IMR-90 (cell line): ENCODE measurements around the gene MFGE8. TPM values are rescaled to one million over a fixed set of nuclear protein-coding genes. Genes with fewer than 3 reads are reported as not detected.

Experiments used
- ATAC-seq: fragments of 200-7000 bp; cut with Tn5 transposase; 2 replicates; pipeline ENCODE4 v1.9.1; 2020; ENCODE audit warnings: low read depth, mild to moderate bottlenecking, moderate library complexity
- BruUV-seq: library from RNA; stranded (reverse); fragments of 400-500 nt; replicated peaks from 2 replicates; lab custom pipeline; 2021; lab: Mats Ljungman, UMichigan
- CTCF ChIA-PET: fragments of 300-600 bp; formaldehyde crosslinking; extraction: SDS; loops from one replicate; lab custom pipeline; 2021; ENCODE audit warnings: antibody characterized with exemption; lab: Yijun Ruan, JAX
- POLR2A ChIA-PET: fragments of 300-600 bp; sonication (Branson Sonifier 250); formaldehyde crosslinking; loops from one replicate; lab custom pipeline; 2022; ENCODE audit warnings: antibody characterized with exemption; ENCODE audit not compliant: unreplicated experiment; lab: Charles Lee
- DNase-seq: peaks from one replicate; pipeline ENCODE4 v3.0.0; 2013
- H2AFZ ChIP-seq: replicated peaks from 2 replicates; pipeline ENCODE3; 2013; ENCODE audit warnings: low read length, mild to moderate bottlenecking; ENCODE audit not compliant: poor library complexity
- H2AK5ac ChIP-seq: 2 replicates; pipeline ENCODE4 v1.6.1; 2013; ENCODE audit warnings: low read depth, low read length, inconsistent platforms
- H2AK9ac ChIP-seq: replicated peaks from 2 replicates; pipeline ENCODE3; 2013; ENCODE audit warnings: mild to moderate bottlenecking, low read depth, low read length, moderate library complexity; ENCODE audit not compliant: poor library complexity
- H2BK120ac ChIP-seq: 2 replicates; pipeline ENCODE4 v1.6.1; 2013; ENCODE audit warnings: low read depth, low read length, inconsistent platforms
- H2BK15ac ChIP-seq: 3 replicates; pipeline ENCODE4 v1.6.1; 2013; ENCODE audit warnings: low read depth, low read length, inconsistent platforms
- H2BK20ac ChIP-seq: 2 replicates; pipeline ENCODE4 v1.6.1; 2013; ENCODE audit warnings: low read depth, mild to moderate bottlenecking, inconsistent platforms, low read length, moderate library complexity
- H2BK5ac ChIP-seq: 2 replicates; pipeline ENCODE4 v1.6.1; 2013; ENCODE audit warnings: mild to moderate bottlenecking, low read depth, low read length, inconsistent platforms; ENCODE audit not compliant: poor library complexity, severe bottlenecking
- H3K14ac ChIP-seq: replicated peaks from 2 replicates; pipeline ENCODE4 v1.6.1; 2013; ENCODE audit warnings: low read depth, low read length, inconsistent platforms
- H3K18ac ChIP-seq: 2 replicates; pipeline ENCODE4 v1.6.1; 2013; ENCODE audit warnings: low read depth, low read length, control low read depth
- H3K23ac ChIP-seq: 2 replicates; pipeline ENCODE4 v1.6.1; 2013; ENCODE audit warnings: low read depth, low read length, inconsistent platforms
- H3K27ac ChIP-seq: 2 replicates; pipeline ENCODE4 v1.5.1; 2013; ENCODE audit warnings: mild to moderate bottlenecking, control low read depth, low read length; ENCODE audit not compliant: insufficient read depth
- H3K27me3 ChIP-seq: 2 replicates; pipeline ENCODE4 v1.6.1; 2013; ENCODE audit warnings: low read length; ENCODE audit not compliant: control insufficient read depth, insufficient read depth
- H3K36me3 ChIP-seq: 2 replicates; pipeline ENCODE4 v1.6.1; 2013; ENCODE audit warnings: low read length, mixed read lengths; ENCODE audit not compliant: control insufficient read depth, insufficient read depth
- H3K4ac ChIP-seq: 2 replicates; pipeline ENCODE4 v1.6.1; 2013; ENCODE audit warnings: low read depth, low read length, inconsistent platforms
- H3K4me1 ChIP-seq: 2 replicates; pipeline ENCODE4 v1.6.1; 2013; ENCODE audit warnings: low read length, mixed read lengths; ENCODE audit not compliant: control insufficient read depth, insufficient read depth
- H3K4me2 ChIP-seq: 2 replicates; pipeline ENCODE4 v1.6.1; 2013; ENCODE audit warnings: low read depth, mild to moderate bottlenecking, control low read depth, low read length, moderate library complexity
- H3K4me3 ChIP-seq: 2 replicates; pipeline ENCODE4 v1.5.1; 2013; ENCODE audit warnings: low read depth, mild to moderate bottlenecking, control low read depth, low read length, moderate library complexity; ENCODE audit not compliant: insufficient read depth
- H3K56ac ChIP-seq: 2 replicates; pipeline ENCODE4 v1.6.1; 2013; ENCODE audit warnings: low read length, inconsistent platforms; ENCODE audit not compliant: insufficient read depth; ENCODE audit errors: extremely low read depth
- H3K79me1 ChIP-seq, 2 experiments: 2 replicates each; pipeline ENCODE4 v1.6.1; 2013; ENCODE audit warnings: low read length in 2 of 2, inconsistent platforms in 1 of 2, low read depth in 1 of 2
- H3K9ac ChIP-seq: 2 replicates; pipeline ENCODE4 v1.6.1; 2013; ENCODE audit warnings: low read depth, low read length, control low read depth
- H3K9me1 ChIP-seq: 2 replicates; pipeline ENCODE4 v1.6.1; 2013; ENCODE audit warnings: low read length, inconsistent platforms; ENCODE audit not compliant: insufficient read depth
- H3K9me3 ChIP-seq: 2 replicates; pipeline ENCODE4 v1.6.1; 2013; ENCODE audit warnings: low read length; ENCODE audit not compliant: control insufficient read depth, insufficient read depth
- H4K20me1 ChIP-seq: 2 replicates; pipeline ENCODE4 v1.6.1; 2013; ENCODE audit warnings: low read length, inconsistent platforms; ENCODE audit not compliant: insufficient read depth
- H4K5ac ChIP-seq: 2 replicates; pipeline ENCODE4 v1.6.1; 2013; ENCODE audit warnings: mild to moderate bottlenecking, low read depth, low read length, control low read depth
- H4K8ac ChIP-seq, 2 experiments: 2 replicates each; pipeline ENCODE4 v1.6.1; 2013; ENCODE audit warnings: low read depth in 2 of 2, low read length in 2 of 2, control low read depth in 1 of 2, inconsistent platforms in 1 of 2
- H4K91ac ChIP-seq: 2 replicates; pipeline ENCODE4 v1.6.1; 2013; ENCODE audit warnings: low read depth, low read length, inconsistent platforms; ENCODE audit not compliant: insufficient read depth
- BHLHE40 ChIP-seq: fragments of 150-350 bp; IDR thresholded peaks from 2 replicates; pipeline ENCODE4 v1.6.1; 2016; ENCODE audit warnings: mild to moderate bottlenecking, low read depth, low read length
- CEBPB ChIP-seq: IDR thresholded peaks from 2 replicates; pipeline ENCODE4 v1.6.1; 2012; ENCODE audit warnings: low read depth, low read length, improper control_type of control experiment
- FOS ChIP-seq: fragments of 150-350 bp; IDR thresholded peaks from 2 replicates; pipeline ENCODE4 v1.6.1; 2016; ENCODE audit warnings: low read depth, low read length
- MAFK ChIP-seq: IDR thresholded peaks from 2 replicates; pipeline ENCODE4 v1.6.1; 2012; ENCODE audit warnings: low read depth, low read length, improper control_type of control experiment
- MAZ ChIP-seq: IDR thresholded peaks from 2 replicates; pipeline ENCODE4 v1.6.1; 2012; ENCODE audit warnings: low read depth, mild to moderate bottlenecking, low read length, improper control_type of control experiment, moderate library complexity, borderline replicate concordance
- MXI1 ChIP-seq: IDR thresholded peaks from 2 replicates; pipeline ENCODE4 v1.6.1; 2012; ENCODE audit warnings: low read depth, mild to moderate bottlenecking, low read length, moderate library complexity, borderline replicate concordance
- NFE2L2 ChIP-seq: fragments of 150-350 bp; IDR thresholded peaks from 2 replicates; pipeline ENCODE4 v1.6.1; 2016; ENCODE audit warnings: low read depth, mild to moderate bottlenecking, low read length
- POLR2A ChIP-seq: IDR thresholded peaks from 2 replicates; pipeline ENCODE4 v1.6.1; 2012; ENCODE audit warnings: mild to moderate bottlenecking, low read depth, low read length
- RAD21 ChIP-seq: IDR thresholded peaks from 2 replicates; pipeline ENCODE4 v1.6.1; 2012; ENCODE audit warnings: low read length, improper control_type of control experiment
- RCOR1 ChIP-seq: IDR thresholded peaks from 2 replicates; pipeline ENCODE4 v1.6.1; 2012; ENCODE audit warnings: mild to moderate bottlenecking, low read length, improper control_type of control experiment; ENCODE audit not compliant: insufficient replicate concordance
- SMC3 ChIP-seq: fragments of 150-350 bp; IDR thresholded peaks from 2 replicates; pipeline ENCODE4 v1.6.1; 2016; ENCODE audit warnings: low read depth, mild to moderate bottlenecking, antibody characterized with exemption, low read length, moderate library complexity
- WGBS, 2 experiments: methylation state at CpG; one replicate each; pipeline versions ENCODE4 v1.1.5 to v1.1.7; 2013; ENCODE audit warnings: missing lambda C conversion rate in 2 of 2; ENCODE audit not compliant: insufficient read length in 1 of 2; ENCODE audit errors: extremely low coverage in 2 of 2; 5-methylcytosine and 5-hydroxymethylcytosine counted together
- dilution Hi-C: fragments of 300-500 bp; cut with HindIII; formaldehyde crosslinking; loops from one replicate; pipeline ENCODE4 v1.14.3; 2018; ENCODE audit warnings: low sequenced_read_pairs; ENCODE audit not compliant: unreplicated experiment
- in situ Hi-C: fragments of 300-500 bp; cut with MboI; formaldehyde crosslinking; loops from 3 replicates; pipeline ENCODE4 v1.14.3; 2019; ENCODE audit warnings: low sequenced_read_pairs, inconsistent platforms, mixed read lengths
- intact Hi-C: fragments of 100-400 bp; cut with micrococcal nuclease; formaldehyde crosslinking; loops from 2 replicates; pipeline ENCODE4 v1.10.0; 2022
- polyA plus RNA-seq, 3 experiments: library from polyadenylated mRNA; depleted of rRNA; stranded (reverse); fragments of >200 nt; gene quantifications; 2 replicates each; pipeline ENCODE4 v1.2.3, GENCODE V29; 2012; ENCODE audit warnings: low replicate concordance in 1 of 3
- total RNA-seq: library from RNA; depleted of rRNA; stranded (reverse); fragments of >200 nt; gene quantifications from 2 replicates; pipeline ENCODE4 v1.2.3, GENCODE V29; 2012
- TF ChIP-seq, protein P1 (sequence below): conservative IDR thresholded peaks from 2 replicates; pipeline ENCODE4 v1.5.1; 2012; ENCODE audit warnings: mild to moderate bottlenecking, low read depth, low read length, improper control_type of control experiment
- TF ChIP-seq, protein P2 (sequence below): fragments of 150-350 bp; IDR thresholded peaks from 2 replicates; pipeline ENCODE4 v1.6.1; 2017; ENCODE audit warnings: mild to moderate bottlenecking, antibody characterized with exemption, low read length, low read depth

Gene MFGE8
- total and polyA plus RNA-seq, 2 of the 4 experiments (the other 2 are of a cell fraction) = 232 to 1,912 TPM

DNA sequence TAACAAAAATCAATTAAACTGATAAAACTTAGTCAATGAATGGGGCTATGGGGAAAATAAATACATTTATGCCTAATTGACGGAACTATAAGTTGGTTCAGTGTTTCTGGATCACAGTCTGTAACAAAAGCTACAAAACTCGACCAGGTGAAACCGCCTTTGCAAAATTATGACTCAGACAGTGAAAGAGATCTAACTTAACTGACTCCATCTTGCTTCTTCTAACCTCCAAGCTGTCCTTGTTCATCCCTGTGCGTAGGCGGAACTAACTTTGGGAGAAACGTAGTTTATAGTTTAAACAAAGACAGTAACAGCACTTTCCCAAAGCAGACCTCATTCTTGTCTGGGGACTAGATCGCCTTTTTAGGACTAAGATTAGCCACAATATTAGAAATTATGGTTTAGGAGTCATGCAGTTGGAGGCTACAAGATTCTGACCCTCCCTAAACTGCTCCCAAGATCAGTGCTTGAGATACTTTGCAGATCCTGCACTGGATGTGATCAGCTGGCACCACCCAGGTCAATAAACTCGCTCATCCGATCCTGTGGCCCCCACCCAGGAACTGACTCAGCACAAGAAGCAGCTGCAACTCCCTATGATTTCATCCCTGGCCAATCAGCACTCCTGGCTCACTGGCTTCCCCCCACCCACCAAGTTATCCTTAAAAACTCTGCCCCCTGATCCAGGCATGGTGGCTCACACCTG is 7.2 kb upstream of the MFGE8 start:
- Histone ChIP-seq H3K27me3 (no peaks in the 10 kb centered on the region), H4K91ac (peak overlapping the region; percentile 77), H3K23ac (no peak overlapping the region), H2BK5ac (peak overlapping the region; percentile 64), H2BK20ac (peak overlapping the region; percentile 18; the same call in 1 of the 2 replicates), H3K14ac (0 out of 2 replicates have a peak overlapping the region, but pooled peaks have one; percentile 25), H2AK5ac (peak overlapping the region; percentile 52; the same call in 1 of the 2 replicates), H3K56ac (0 out of 2 replicates have a peak overlapping the region, but pooled peaks have one; percentile 22), H3K4me3 (no peak overlapping the region), H2BK120ac (peak overlapping the region; percentile 42), H3K4me2 (no peak overlapping the region), H4K5ac (peak overlapping the region; percentile 23; the same call in 1 of the 2 replicates), H2AFZ (peak overlapping the region; percentile 70), H3K27ac (0 out of 2 replicates have a peak overlapping the region, but pooled peaks have one; percentile 9), H3K4ac (peak overlapping the region; percentile 9), H4K8ac (peak overlapping the region; percentile 8 to 50; a peak in 3 of 4 replicates), H3K9me3 (no peaks in the 10 kb centered on the region), H2AK9ac (peak overlapping the region; percentile 59), H2BK15ac (peak overlapping the region; percentile 89; the same call in 1 of the 3 replicates), H3K4me1 (peaks cover 8% of the 10 kb centered on the region), H4K20me1 (no peaks in the 10 kb centered on the region), H3K9ac (no peak overlapping the region), H3K79me1 (no peaks in the 10 kb centered on the region; a peak in 1 of 4 replicates), H3K36me3 (no peaks in the 10 kb centered on the region), H3K18ac (peak overlapping the region; percentile 50; the same call in 1 of the 2 replicates), H3K9me1 (peaks cover 10% of the 10 kb centered on the region)
- DNase-seq = peak; percentile 77
- 29% methylated on average over 2 of the region's 9 CpGs; no CpG with 5 or more reads in 1 of the 2 experiments for WGBS, 2 experiments
- CTCF ChIA-PET = interaction anchor here (3.4 kb wide), 1 partner anchor 16 kb away, joined by 13 read pairs; no protein-coding TSS in a partner anchor
- TF ChIP-seq, protein P1, sequence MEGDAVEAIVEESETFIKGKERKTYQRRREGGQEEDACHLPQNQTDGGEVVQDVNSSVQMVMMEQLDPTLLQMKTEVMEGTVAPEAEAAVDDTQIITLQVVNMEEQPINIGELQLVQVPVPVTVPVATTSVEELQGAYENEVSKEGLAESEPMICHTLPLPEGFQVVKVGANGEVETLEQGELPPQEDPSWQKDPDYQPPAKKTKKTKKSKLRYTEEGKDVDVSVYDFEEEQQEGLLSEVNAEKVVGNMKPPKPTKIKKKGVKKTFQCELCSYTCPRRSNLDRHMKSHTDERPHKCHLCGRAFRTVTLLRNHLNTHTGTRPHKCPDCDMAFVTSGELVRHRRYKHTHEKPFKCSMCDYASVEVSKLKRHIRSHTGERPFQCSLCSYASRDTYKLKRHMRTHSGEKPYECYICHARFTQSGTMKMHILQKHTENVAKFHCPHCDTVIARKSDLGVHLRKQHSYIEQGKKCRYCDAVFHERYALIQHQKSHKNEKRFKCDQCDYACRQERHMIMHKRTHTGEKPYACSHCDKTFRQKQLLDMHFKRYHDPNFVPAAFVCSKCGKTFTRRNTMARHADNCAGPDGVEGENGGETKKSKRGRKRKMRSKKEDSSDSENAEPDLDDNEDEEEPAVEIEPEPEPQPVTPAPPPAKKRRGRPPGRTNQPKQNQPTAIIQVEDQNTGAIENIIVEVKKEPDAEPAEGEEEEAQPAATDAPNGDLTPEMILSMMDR = no peak
- no peak for TF ChIP-seq MXI1
- 0 out of 2 replicates have a peak, but pooled peaks have one; percentile 19 for TF ChIP-seq MAFK
- no peak for TF ChIP-seq RAD21
- TF ChIP-seq SMC3 = no peak
- TF ChIP-seq NFE2L2 = peak; percentile 58; the same call in 1 of the 2 replicates
- TF ChIP-seq POLR2A = no peak
- peak; percentile 84; the same call in 1 of the 2 replicates for TF ChIP-seq MAZ
- TF ChIP-seq RCOR1 = no peak
- no peak for TF ChIP-seq CEBPB
- TF ChIP-seq, protein P2, sequence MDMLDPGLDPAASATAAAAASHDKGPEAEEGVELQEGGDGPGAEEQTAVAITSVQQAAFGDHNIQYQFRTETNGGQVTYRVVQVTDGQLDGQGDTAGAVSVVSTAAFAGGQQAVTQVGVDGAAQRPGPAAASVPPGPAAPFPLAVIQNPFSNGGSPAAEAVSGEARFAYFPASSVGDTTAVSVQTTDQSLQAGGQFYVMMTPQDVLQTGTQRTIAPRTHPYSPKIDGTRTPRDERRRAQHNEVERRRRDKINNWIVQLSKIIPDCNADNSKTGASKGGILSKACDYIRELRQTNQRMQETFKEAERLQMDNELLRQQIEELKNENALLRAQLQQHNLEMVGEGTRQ = no peak
- TF ChIP-seq BHLHE40 = no peak
- TF ChIP-seq FOS = no peak
- POLR2A ChIA-PET = interaction anchor here (0.5 kb wide), 1 partner anchor 59 kb away, joined by 5 read pairs; no protein-coding TSS in a partner anchor
- no TSS peak for BruUV-seq
- peak; percentile 33 for ATAC-seq
- in situ Hi-C loops = no loop called here
- intact Hi-C loops = no loop called here
- dilution Hi-C loops = loop anchor here (25.0 kb wide), 1 partner anchor 92 kb away; no protein-coding TSS in a partner anchor
